Activated T-cell treated with anti-CD3 and anti-CD28 coated beads, Interleukin-2, amount 50 U/mL, for 72 hours (primary cell): ENCODE measurements around the gene BABAM2. TPM values are rescaled to one million over a fixed set of nuclear protein-coding genes. Genes with fewer than 3 reads are reported as not detected.

Experiments
- ATAC-seq, 2 donors: fragments of 150-1000 bp; cut with Tn5 transposase; replicated peaks in 1 of 2; 2 replicates each; pipeline ENCODE4 v1.10.0; 2021; ENCODE audit warnings: moderate library complexity in 2 of 2, mild to moderate bottlenecking in 1 of 2
- DNase-seq, 2 donors: peaks; one replicate each; pipeline ENCODE4 v3.0.0; 2021 to 2022; ENCODE audit warnings: mixed read lengths in 1 of 2
- H3K27ac Mint-ChIP-seq: one replicate; pipeline ENCODE4 v1.8.0; 2022; ENCODE audit warnings: mild to moderate bottlenecking, moderate library complexity, mixed read lengths
- H3K27me3 Mint-ChIP-seq: one replicate; pipeline ENCODE4 v1.8.0; 2022; ENCODE audit warnings: low read depth, mixed read lengths
- H3K36me3 Mint-ChIP-seq, 2 donors: one replicate each; pipeline ENCODE4 v1.8.0; 2022; ENCODE audit warnings: mixed read lengths in 2 of 2, mild to moderate bottlenecking in 1 of 2; ENCODE audit not compliant: insufficient read depth in 2 of 2
- H3K4me1 Mint-ChIP-seq: one replicate; pipeline ENCODE4 v1.8.0; 2022; ENCODE audit warnings: low read depth, mixed read lengths
- H3K4me3 Mint-ChIP-seq, 2 donors: one replicate each; pipeline ENCODE4 v1.8.0; 2022; ENCODE audit warnings: mild to moderate bottlenecking in 2 of 2, mixed read lengths in 2 of 2, moderate library complexity in 2 of 2
- H3K9me3 Mint-ChIP-seq, 2 donors: one replicate each; pipeline ENCODE4 v1.8.0; 2022; ENCODE audit warnings: mixed read lengths in 2 of 2
- total RNA-seq, 2 donors: library from RNA; stranded (reverse); gene quantifications; one replicate each; pipeline ENCODE4 v1.2.3, GENCODE V29; 2022

Gene BABAM2
- total RNA-seq, 2 donors from 2014 or later: 96.6 to 97.2 TPM

DNA sequence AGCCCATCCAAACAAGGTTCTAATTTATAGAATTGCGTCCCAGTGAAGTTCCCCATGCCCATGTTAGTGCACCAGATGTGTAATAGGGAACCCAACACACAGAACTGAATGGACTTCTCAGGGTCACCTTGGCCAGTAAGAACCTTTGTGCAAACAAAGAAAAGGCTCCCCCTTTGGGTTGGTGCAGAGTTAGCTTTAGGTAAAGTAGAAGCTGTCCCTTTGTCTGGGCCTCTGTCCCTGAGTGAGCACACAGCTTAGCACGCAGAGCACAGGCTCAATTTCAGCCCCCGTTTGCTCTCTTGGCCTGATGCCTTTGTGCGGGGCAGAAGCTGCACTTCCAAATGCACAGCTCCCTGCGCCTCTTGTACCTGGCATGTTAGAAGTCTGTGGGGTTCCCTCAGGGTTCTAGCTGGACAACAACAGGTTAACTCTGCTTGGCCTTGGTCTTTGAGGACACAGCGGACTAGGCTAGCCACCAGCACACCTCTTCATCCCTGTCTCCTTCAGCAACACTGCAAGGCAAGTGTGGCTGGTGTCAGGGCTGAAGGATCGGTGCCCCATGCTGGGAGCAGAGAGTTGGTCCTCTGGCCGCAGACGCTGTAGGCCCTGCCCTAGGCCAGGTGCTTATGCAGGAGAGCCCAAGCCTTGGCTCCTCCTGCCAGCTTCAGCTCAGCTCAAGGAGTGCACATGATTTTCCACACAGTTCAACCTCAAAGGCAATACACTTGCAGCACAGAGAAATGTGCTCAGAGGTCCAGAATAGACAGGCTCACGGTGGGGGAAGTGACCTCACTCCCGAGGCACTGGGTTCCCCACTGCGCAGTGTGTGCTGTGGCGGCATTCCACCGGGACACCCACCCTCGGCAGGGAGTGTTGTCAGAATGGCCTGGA lies 428.8 kb downstream of the BABAM2 start:
- H3K9me3 Mint-ChIP-seq: no peaks in the 10 kb centered on the region
- peaks cover 0 to 2% of the 10 kb centered on the region in 2 donors for H3K36me3 Mint-ChIP-seq
- no peaks in the 10 kb centered on the region for H3K27me3 Mint-ChIP-seq
- ATAC-seq (no peak), DNase-seq (no peak)
- no peak overlapping the region for H3K27ac Mint-ChIP-seq
- H3K4me1 Mint-ChIP-seq: peaks cover 9% of the 10 kb centered on the region
- no peak overlapping the region for H3K4me3 Mint-ChIP-seq

DNA sequence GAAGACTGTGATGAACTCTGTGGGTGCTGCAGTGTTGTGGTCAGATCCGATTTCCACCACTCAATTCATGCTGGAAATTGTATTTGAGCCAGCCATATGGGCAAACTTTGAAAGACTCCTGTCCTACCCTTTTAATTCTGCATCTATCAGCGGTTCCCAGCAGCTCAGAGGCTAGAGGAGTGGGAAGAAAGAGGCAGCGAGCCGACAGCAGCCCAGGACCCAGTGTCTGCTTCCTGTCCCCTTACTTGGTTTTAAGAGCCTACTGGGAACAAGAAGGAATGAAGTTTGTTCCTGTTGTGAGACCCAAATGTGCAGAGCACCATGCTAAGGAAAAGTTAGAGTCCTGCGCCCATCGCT lies 429.5 kb downstream of the BABAM2 start:
- no peak overlapping the region for H3K27ac Mint-ChIP-seq

DNA sequence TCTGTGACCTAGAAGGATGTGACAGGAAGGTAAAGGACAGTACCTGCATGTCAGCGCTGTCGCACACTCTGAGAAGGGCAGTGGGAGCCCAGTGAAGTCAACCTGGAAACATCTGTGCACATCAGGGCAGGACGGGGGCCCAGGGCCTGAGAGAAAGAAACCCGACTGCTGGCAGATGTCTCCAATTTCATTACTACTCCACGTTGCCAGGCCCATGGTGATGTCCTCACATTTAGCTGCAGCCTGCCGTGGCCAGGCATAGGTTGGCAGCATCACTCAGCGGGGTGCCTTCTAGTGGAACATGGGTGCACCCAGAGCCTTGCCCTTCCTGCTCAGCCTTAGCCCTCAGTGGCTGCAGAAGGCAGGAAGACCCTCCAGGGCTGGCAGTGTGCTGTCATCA lies 429.8 kb downstream of the BABAM2 start:
- no peak overlapping the region for H3K27ac Mint-ChIP-seq
- peaks cover 0 to 2% of the 10 kb centered on the region in 2 donors for H3K36me3 Mint-ChIP-seq
- H3K9me3 Mint-ChIP-seq: no peaks in the 10 kb centered on the region
- H3K27me3 Mint-ChIP-seq: no peaks in the 10 kb centered on the region
- ATAC-seq: no peak
- H3K4me1 Mint-ChIP-seq: peaks cover 15% of the 10 kb centered on the region
- no peak overlapping the region for H3K4me3 Mint-ChIP-seq
- no peak for DNase-seq

More for the DNA sequence above, 429.5 kb downstream of the BABAM2 start:
- Mint-ChIP-seq H3K9me3 (no peaks in the 10 kb centered on the region), H3K4me3 (no peak overlapping the region), H3K27me3 (no peaks in the 10 kb centered on the region), H3K36me3 (peaks cover 0 to 2% of the 10 kb centered on the region in 2 donors), H3K4me1 (peaks cover 12% of the 10 kb centered on the region)
- no peak for DNase-seq
- no peak for ATAC-seq

DNA sequence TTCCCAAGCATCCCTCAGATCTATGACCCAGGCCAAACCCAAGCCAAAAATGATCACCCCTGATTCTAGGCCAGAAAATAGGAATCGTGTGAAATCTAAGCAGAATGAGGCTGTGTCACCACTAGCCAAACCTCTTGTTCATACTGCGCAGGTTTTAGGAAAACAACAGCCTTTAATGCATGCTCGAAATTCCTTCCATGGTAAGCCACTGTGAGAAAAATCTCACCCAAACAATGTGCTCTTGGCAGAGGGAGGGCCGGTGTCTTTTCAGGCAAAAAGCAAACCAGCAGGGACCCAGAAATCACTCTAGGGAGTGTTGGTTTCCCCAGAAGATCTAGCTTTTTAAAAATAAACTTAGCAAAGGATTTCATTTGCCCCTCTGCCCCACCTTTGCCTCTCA lies 430.9 kb downstream of the BABAM2 start:
- Mint-ChIP-seq H3K4me3 (no peak overlapping the region), H3K27me3 (no peaks in the 10 kb centered on the region), H3K9me3 (no peaks in the 10 kb centered on the region), H3K27ac (no peak overlapping the region), H3K36me3 (peaks cover 0 to 2% of the 10 kb centered on the region in 2 donors), H3K4me1 (peaks cover 25% of the 10 kb centered on the region)
- ATAC-seq (no peak), DNase-seq (no peak)

DNA sequence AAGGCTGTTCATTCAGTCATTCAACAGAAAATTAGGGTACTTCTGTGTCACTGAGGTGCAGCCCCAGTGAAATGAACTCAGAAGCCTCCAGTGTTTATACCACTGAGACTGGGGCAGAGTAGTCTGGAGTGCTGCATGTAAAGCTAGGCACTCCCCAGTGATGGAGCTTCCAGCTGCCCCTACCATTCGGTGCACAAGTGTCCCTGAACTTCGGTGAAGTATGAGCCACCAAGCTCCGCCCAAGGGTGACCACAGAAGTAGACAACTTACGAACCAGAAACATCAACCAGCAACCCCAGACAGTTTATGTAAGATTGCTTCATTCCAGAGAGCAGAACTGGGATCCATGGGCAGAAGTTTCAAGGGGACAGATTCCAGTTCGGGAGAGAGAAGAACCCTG lies 431.5 kb downstream of the BABAM2 start:
- H3K9me3 Mint-ChIP-seq: no peaks in the 10 kb centered on the region
- peaks cover 0 to 2% of the 10 kb centered on the region in 2 donors for H3K36me3 Mint-ChIP-seq

DNA sequence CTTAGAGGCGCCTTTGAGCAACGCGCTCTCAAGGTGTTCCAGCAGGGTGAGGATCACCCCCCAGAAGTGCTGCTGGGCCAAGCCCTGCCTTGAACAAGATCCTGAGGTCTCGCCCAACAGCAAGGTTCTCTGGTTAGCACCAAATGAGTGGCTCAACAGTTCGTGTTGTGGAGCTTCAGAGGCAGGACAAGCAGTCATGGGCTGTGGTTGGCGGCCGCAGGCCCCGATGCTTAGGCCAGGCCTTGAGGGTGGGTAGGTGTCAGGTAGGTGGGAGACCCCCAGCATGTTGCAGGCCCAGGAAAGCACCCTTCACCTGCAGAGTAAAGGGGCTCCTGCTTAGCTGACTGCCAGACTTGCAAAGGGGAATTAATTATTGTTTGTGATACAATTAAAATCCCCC lies 431.9 kb downstream of the BABAM2 start:
- no peaks in the 10 kb centered on the region for H3K9me3 Mint-ChIP-seq
- no peak overlapping the region for H3K27ac Mint-ChIP-seq
- no peak overlapping the region for H3K4me3 Mint-ChIP-seq
- DNase-seq (no peak), ATAC-seq (no peak)
- H3K27me3 Mint-ChIP-seq: no peaks in the 10 kb centered on the region
- H3K36me3 Mint-ChIP-seq: peaks cover 1 to 4% of the 10 kb centered on the region in 2 donors
- peaks cover 32% of the 10 kb centered on the region for H3K4me1 Mint-ChIP-seq

More for the DNA sequence above, 431.5 kb downstream of the BABAM2 start:
- Mint-ChIP-seq H3K4me3 (no peak overlapping the region), H3K27me3 (no peaks in the 10 kb centered on the region), H3K27ac (no peak overlapping the region), H3K4me1 (peaks cover 29% of the 10 kb centered on the region)
- no peak for DNase-seq
- ATAC-seq: no peak

DNA sequence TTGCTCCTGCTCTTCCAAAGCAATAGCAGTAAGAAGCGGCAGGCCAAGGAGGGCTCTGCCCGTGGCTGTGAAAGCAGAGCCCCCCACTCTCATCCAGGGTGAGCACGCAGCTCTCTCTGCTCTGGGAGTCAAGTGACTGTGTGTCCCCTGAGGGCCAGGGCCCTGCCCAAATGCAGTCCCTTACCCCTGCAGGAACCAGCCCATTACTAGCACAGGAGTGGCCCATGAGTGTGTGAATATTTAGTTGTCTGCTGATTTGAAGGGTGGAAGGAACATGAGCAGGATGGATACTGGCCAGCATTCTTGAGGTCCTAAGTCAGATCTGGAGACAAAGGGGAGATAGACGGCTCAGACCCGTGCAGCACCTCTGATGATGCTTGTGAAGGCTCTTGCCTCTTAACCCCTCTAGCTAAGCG lies 432.5 kb downstream of the BABAM2 start:
- no peak overlapping the region for H3K4me3 Mint-ChIP-seq
- no peaks in the 10 kb centered on the region for H3K9me3 Mint-ChIP-seq
- H3K4me1 Mint-ChIP-seq: peaks cover 37% of the 10 kb centered on the region
- H3K27me3 Mint-ChIP-seq: no peaks in the 10 kb centered on the region
- ATAC-seq (no peak), DNase-seq (no peak)
- H3K27ac Mint-ChIP-seq: no peak overlapping the region
- peaks cover 2% of the 10 kb centered on the region in 2 donors for H3K36me3 Mint-ChIP-seq

DNA sequence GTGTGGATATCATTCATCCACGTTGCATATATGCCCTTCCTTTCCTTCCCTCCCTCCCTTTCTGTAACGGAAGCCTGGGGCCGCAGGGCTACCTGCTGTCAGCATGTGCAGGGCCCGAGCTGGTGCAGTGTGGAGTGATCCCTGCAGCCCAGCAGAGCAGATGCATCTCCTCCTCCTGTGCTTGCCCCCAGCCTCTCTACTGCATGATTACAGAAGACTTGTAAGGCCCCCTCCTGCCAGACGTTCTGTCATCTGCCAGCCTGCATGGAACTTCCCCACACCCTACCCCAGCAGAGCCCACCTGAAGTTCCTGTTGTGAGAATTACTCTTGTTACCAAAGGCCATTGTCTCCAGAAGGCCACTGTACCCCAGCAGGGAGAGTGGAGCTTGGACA lies 434.6 kb downstream of the BABAM2 start:
- peaks cover 2 to 6% of the 10 kb centered on the region in 2 donors for H3K36me3 Mint-ChIP-seq
- peaks cover 0 to 1% of the 10 kb centered on the region in 2 donors for H3K9me3 Mint-ChIP-seq
- H3K4me3 Mint-ChIP-seq: no peak overlapping the region
- no peak overlapping the region for H3K27ac Mint-ChIP-seq
- H3K4me1 Mint-ChIP-seq: peaks cover 45% of the 10 kb centered on the region
- no peaks in the 10 kb centered on the region for H3K27me3 Mint-ChIP-seq
- no peak for ATAC-seq
- no peak for DNase-seq

DNA sequence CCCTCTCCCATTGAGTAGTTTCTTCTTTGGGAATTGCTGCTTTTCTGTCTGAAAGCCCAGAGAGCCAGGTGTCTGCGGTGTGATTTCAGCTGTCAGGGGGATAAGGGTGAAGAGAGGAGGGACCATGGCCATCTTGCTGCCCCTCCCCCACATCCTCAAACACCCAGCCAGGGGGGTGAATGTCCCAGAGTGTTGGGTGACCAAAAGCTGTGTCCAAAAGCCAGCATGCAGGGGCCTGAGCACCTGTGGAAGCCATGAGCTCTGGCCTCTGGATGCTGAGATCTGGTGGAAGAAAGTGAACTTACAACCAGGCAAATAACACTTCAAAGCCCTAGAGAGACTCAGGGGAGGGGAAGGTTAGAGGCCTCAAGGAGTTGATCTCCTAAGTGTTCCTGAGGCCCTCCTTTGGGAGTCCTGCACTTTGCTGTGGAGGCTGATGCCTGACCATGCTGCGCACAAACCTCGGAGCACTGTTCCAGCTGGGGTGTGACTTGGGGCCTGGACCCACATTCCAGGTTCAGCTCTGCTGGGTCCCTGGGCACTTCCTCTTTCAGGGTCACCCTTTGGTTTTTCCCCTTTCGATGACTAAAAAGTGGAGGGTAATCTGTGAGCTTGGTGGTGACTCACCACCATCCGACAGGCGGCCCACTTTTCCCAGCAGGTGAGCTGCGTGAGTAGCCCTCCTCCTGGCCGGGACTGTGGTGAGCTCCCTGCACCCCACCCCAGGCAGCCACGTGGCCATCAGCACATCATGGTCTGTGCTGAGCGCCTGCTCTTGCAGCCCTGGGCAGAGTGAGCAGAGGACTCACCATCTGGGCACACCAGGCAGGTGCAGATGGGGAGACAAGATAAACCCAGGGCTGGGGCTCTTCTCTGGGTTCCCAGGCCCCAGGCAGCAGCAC lies 435.3 kb downstream of the BABAM2 start:
- H3K4me1 Mint-ChIP-seq: peaks cover 45% of the 10 kb centered on the region
- H3K9me3 Mint-ChIP-seq: peaks cover 0 to 1% of the 10 kb centered on the region in 2 donors
- no peak overlapping the region for H3K27ac Mint-ChIP-seq
- DNase-seq (peak; percentile 42 to 49), ATAC-seq (peak; percentile 75 to 80)
- H3K36me3 Mint-ChIP-seq: peaks cover 2 to 6% of the 10 kb centered on the region in 2 donors
- no peak overlapping the region for H3K4me3 Mint-ChIP-seq
- H3K27me3 Mint-ChIP-seq: no peaks in the 10 kb centered on the region

DNA sequence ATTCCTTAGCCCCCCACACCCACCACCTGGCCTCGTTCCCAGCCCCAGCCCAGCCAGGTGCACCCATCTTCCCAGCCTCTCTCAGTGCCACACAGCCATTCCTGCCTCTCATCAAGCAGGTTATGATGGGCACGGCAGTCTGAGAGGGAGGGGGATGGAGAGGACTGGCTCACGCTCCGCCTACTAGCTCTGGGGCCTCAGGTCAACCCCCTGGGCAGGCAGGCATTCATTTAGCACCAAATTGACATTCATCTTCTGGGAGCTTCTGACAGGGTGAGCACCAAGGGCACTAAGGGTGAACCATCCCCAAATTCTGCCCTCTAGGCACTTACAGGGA lies 435.9 kb downstream of the BABAM2 start:
- H3K27me3 Mint-ChIP-seq: no peaks in the 10 kb centered on the region
- H3K27ac Mint-ChIP-seq: no peak overlapping the region
- DNase-seq: no peak
- peaks cover 0 to 1% of the 10 kb centered on the region in 2 donors for H3K9me3 Mint-ChIP-seq
- peaks cover 2 to 6% of the 10 kb centered on the region in 2 donors for H3K36me3 Mint-ChIP-seq
- H3K4me3 Mint-ChIP-seq: no peak overlapping the region
- H3K4me1 Mint-ChIP-seq: peaks cover 45% of the 10 kb centered on the region
- ATAC-seq: no peak

DNA sequence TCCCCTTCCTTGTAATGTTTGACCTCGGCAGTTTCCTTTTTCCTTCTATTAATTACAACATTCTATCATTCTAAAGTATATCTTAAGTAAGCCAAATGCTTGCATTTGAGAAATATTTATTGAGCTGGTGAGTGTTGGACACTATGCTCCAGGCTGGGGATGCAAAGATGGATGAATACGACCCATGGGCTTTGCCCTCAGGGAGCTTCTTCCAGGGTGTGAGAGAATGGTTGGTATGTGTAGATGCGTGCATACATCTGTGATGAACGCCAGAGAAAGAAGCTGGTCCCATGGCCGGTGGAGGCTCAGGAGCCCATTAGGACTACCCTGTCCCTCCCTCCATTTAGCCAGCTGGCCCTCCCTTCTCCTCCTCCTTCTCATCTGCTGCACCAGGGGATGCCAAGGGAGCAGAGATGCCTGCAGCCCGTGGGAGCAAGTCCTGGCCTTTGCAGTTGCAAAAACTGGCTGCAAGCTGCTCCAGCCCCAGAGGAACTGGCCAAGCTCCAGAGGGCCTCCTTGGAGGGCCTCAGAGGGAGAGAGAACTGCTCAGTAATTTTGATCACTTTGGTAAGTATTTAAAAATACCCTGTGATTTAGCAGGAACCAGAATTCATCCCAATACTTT lies 436.5 kb downstream of the BABAM2 start:
- H3K9me3 Mint-ChIP-seq: peaks cover 0 to 1% of the 10 kb centered on the region in 2 donors
- H3K36me3 Mint-ChIP-seq: peaks cover 2 to 6% of the 10 kb centered on the region in 2 donors
- H3K27me3 Mint-ChIP-seq: no peaks in the 10 kb centered on the region
- no peak overlapping the region for H3K4me3 Mint-ChIP-seq
- peaks cover 45% of the 10 kb centered on the region for H3K4me1 Mint-ChIP-seq
- ATAC-seq (no peak), DNase-seq (no peak)
- H3K27ac Mint-ChIP-seq: peak overlapping the region; percentile 59

DNA sequence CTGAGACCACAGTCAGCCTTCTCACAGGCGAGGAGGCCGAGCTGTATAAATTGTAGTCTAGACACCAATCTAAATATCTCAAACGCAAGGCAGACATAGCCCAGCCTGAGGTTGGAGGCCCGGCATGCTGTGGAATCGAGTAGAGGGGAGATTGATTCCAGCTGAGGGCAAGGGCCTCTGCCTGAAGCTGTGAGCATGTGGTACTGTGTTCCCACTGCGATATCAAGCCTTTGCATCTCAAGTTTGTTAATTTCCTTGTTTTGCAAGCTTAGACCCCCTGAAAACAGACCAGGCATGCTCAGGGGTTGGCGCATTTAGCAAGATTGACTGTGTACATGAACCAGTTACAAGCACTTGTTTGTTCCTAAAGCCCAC lies 437.0 kb downstream of the BABAM2 start:
- Mint-ChIP-seq H3K36me3 (peaks cover 2 to 6% of the 10 kb centered on the region in 2 donors), H3K27ac (peak overlapping the region; percentile 59), H3K9me3 (peaks cover 0 to 1% of the 10 kb centered on the region in 2 donors), H3K27me3 (no peaks in the 10 kb centered on the region), H3K4me3 (no peak overlapping the region), H3K4me1 (peaks cover 45% of the 10 kb centered on the region)
- ATAC-seq (no peak), DNase-seq (no peak)
